A549 treated with Mapracorat at 1 μM for 4 hours (cell line): ENCODE data around the gene ATG12. TPM values are rescaled to one million over a fixed set of nuclear protein-coding genes. Genes with fewer than 3 reads are reported as not detected.

Source experiments
- total RNA-seq: library from RNA; stranded (reverse); fragments of 200-300 nt; extraction: Qiagen RNA extraction; gene quantifications from 5 replicates; pipeline ENCODE4 v1.2.3, GENCODE V29; 2022

The ATG12 gene
- total RNA-seq = 47.1 to 56.0 TPM (median 49.6 TPM) in 5 replicates

DNA sequence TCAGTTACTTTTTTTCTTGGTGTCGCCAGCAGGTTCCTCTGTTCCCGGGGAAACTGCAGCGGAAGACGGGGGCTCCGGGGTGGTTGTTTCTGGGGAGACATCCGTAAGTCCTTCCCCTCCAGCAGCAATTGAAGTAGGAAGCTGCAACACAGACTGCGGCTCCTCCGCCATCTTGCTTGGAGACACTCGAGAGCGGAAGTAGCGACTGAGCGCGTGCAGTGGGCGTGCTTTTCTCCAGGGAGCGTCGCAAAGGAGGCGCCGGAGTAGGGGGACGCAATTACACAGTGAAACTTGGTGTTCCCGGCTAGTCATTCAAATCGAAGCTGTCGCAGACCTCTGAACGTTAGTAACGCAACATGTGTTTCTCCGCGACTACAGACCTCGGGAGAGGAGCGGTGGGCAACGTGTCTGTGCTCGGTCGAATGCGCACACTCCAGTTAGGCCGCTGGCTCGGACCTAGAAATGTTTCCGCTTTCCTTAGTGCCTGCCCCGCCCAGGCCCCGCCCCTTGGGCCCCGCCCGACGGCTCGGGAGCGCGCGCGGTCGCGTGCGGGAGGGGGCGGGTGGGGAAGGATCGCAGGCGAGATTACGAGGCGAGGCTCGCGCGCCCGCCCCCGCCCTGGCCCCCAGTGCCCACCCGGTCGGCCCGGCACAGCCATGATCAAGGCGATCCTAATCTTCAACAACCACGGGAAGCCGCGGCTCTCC lies at the start of gene ATG12, which contains the start of gene AP3S1:
ATG12 (minus strand) TSS at position 184 of the 707 bp plus-strand sequence; CDS start at position 171, 13 bp downstream.
AP3S1 (plus strand) TSS at position 554 of the 707 bp plus-strand sequence; CDS start at position 657, 103 bp downstream.

DNA sequence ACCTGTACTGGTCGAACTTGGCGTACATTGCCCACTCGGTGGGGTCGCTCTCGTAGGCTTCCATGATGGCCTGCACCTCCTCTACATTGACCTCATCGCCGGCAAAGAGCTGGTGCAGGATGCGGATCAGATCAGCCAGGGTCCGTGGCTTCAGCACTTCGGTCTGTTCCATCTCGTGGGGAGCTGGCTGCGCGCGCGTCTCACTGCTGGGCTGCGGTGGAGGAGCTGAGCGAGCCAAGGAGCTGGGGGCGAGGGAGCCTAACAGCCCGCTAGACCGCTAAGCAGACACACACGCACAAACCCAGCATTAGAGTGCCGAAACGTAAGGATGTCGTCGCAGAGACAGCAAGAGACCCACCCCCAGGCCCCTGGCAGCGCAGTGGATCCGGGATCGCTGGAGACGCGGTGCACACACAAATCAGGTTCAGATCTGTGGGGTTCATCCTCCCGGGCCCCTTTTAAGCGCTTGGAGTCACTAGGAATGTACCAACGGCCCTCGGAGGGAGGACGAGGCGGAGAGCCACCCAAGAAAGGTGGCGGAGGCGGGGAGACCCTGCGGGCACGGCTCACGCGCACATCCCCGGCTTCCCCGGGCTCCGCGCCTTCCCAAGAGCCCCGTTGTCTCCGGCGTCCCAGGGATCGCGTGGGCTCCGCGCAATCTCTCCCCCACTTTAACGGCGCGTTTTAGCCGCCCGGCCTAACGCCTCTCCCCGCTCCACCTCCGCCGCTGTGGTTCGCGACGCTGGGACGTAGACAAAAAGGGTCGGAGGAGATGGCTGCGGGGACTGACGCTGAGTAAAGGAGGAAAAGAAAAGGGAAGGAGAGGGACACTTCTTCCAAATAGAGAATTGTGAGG lies 24.9 kb downstream of the ATG12 start, which contains the start of gene CDO1:
CDO1 (minus strand) TSS at position 434 of the 856 bp plus-strand sequence; CDS start at position 172, 262 bp downstream.

Other genes with a start within 250 kb of the ATG12 start
- 0.93 to 1.6 TPM (median 1.1 TPM) in 5 replicates for gene TICAM2, start 239.1 kb downstream of the ATG12 start, total RNA-seq
- gene TMED7, start 215.5 kb downstream of the ATG12 start, total RNA-seq = 36.9 to 66.0 TPM (median 55.1 TPM) in 5 replicates
- gene CDO1, start 24.9 kb downstream of the ATG12 start, total RNA-seq = not detected in 5 replicates
- 64.8 to 79.1 TPM (median 71.5 TPM) in 5 replicates for gene AP3S1, start 370 bp upstream of the ATG12 start, total RNA-seq
- gene LVRN, start 120.9 kb upstream of the ATG12 start, total RNA-seq = 0.08 to 0.42 TPM (median 0.09 TPM) in 5 replicates
- gene ARL14EPL, start 190.9 kb upstream of the ATG12 start, total RNA-seq = 0.13 to 0.48 TPM (median 0.19 TPM) in 5 replicates
- 35.2 to 40.8 TPM (median 37.0 TPM) in 5 replicates for gene COMMD10, start 243.5 kb upstream of the ATG12 start, total RNA-seq